Esophagus (tissue), 2 donors: Measurements from ENCODE around the gene C1orf35. TPM values are rescaled to one million over a fixed set of nuclear protein-coding genes. Genes with fewer than 3 reads are reported as not detected.

Experiments used
- H3K27ac ChIP-seq, 2 donors: one replicate each; pipeline ENCODE4 v1.5.1; 2013; ENCODE audit warnings: low read depth in 2 of 2, mild to moderate bottlenecking in 2 of 2, inconsistent platforms in 1 of 2, low read length in 1 of 2, moderate library complexity in 1 of 2
- H3K27me3 ChIP-seq, 2 donors: one replicate each; pipeline ENCODE4 v1.6.1; 2013; ENCODE audit warnings: low read length in 2 of 2, control low read depth in 1 of 2, mild to moderate bottlenecking in 1 of 2; ENCODE audit not compliant: insufficient read depth in 2 of 2, control insufficient read depth in 1 of 2
- H3K36me3 ChIP-seq, 2 donors: one replicate each; pipeline ENCODE4 v1.6.1; 2013; ENCODE audit warnings: low read length in 1 of 2; ENCODE audit not compliant: control insufficient read depth in 2 of 2, insufficient read depth in 2 of 2
- H3K4me1 ChIP-seq, 2 donors: one replicate each; pipeline ENCODE4 v1.6.1; 2013; ENCODE audit warnings: low read length in 1 of 2; ENCODE audit not compliant: control insufficient read depth in 2 of 2, insufficient read depth in 2 of 2
- H3K4me3 ChIP-seq, 2 donors: one replicate each; pipeline ENCODE4 v1.5.1; 2013; ENCODE audit warnings: low read length in 2 of 2, mild to moderate bottlenecking in 2 of 2, low read depth in 1 of 2, moderate library complexity in 1 of 2
- H3K9me3 ChIP-seq, 2 donors: one replicate each; pipeline ENCODE4 v1.6.1; 2013; ENCODE audit warnings: mild to moderate bottlenecking in 2 of 2, low read depth in 1 of 2, low read length in 1 of 2, moderate library complexity in 1 of 2; ENCODE audit not compliant: control insufficient read depth in 2 of 2, insufficient read depth in 1 of 2
- WGBS, 2 donors: extraction: QIAGEN DNeasy Blood & Tissue Kit; methylation state at CpG; one replicate each; pipeline ENCODE4 v1.1.7; 2013; 5-methylcytosine and 5-hydroxymethylcytosine counted together
- polyA plus RNA-seq, 2 donors: library from polyadenylated mRNA; stranded (reverse); fragments of 200-250 nt; gene quantifications; one replicate each; pipeline ENCODE4 v1.2.3, GENCODE V29; 2013
- donor health status: healthy with polysubstance abuse.
- donor health status: Bipolar disorder and iron deficiency.

Gene C1orf35
- polyA plus RNA-seq, 2 donors, result 18.4 to 26.0 TPM

DNA sequence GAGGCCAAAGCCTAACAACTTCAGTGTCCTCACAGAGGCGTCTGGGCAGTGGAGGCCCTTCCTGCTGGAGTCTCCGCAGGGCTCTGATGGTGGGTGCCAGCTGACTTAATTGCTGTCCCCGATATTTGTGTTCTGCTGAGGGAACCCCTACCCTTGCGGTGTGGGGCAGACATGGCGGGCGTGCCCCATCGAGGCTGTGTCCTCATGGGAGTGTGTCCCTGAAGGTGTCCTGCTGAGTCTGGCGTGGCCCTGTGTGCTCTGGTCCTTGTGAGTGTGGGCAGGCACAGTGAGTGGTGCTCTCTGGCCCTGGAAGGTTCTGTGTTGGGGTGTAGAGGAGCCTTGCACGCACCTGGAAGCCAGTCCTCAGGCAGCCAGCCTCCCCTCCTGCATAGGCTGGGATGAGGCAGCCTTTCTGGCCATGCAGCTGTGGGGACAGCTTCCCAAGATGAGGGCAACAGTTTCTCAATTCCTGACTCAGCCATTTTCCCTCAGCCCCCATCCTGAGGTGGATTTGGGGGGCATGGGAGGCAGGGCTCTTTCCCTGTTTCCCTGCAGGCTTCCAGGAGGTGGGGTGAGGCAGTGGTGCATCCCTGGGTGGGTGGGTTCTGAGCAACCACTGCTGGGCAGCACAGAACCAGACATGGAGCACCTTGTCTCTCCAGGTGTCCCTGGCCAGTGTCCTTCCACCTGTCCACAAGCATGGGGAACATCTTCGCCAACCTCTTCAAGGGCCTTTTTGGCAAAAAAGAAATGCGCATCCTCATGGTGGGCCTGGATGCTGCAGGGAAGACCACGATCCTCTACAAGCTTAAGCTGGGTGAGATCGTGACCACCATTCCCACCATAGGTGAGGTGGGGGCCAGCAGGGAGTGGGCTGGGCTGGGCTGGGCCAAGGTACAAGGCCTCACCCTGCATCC, 6.5 kb downstream of the C1orf35 start:
- Histone ChIP-seq H3K27me3 (no peaks in the 10 kb centered on the region), H3K4me1 (peaks cover 8 to 23% of the 10 kb centered on the region in 2 donors), H3K9me3 (peaks cover 3 to 4% of the 10 kb centered on the region in 2 donors), H3K27ac (no peak overlapping the region), H3K36me3 (peaks cover 4 to 40% of the 10 kb centered on the region in 2 donors), H3K4me3 (no peak overlapping the region)
- 93 to 94% methylated on average over 13 of the region's 13 CpGs for WGBS, 2 donors

DNA sequence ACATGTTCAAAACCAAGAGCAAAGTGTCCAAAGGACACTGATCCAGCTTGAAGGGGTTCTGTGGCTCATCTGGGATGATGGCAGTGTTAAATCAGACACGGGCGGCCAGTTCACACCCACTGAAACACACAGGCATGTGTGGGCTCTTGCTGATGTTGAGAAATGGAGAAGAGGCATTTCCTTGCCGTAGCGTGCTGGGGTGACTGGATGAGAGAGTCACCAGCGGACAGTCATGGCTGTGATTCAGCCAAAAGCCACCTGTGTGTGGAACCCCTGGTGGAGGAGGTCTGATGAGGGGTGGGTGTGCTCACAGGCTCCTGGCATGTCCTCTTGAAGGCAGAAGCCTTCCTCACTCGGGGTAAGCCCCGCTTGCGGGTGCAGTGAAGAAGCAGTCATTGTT, 7.2 kb downstream of the C1orf35 start:
- Histone ChIP-seq H3K9me3 (peaks cover 3 to 4% of the 10 kb centered on the region in 2 donors), H3K27ac (no peak overlapping the region), H3K4me3 (no peak overlapping the region), H3K4me1 (peaks cover 6 to 26% of the 10 kb centered on the region in 2 donors), H3K36me3 (peaks cover 2 to 39% of the 10 kb centered on the region in 2 donors), H3K27me3 (no peaks in the 10 kb centered on the region)
- 91 to 96% methylated on average over 8 of the region's 8 CpGs for WGBS, 2 donors

DNA sequence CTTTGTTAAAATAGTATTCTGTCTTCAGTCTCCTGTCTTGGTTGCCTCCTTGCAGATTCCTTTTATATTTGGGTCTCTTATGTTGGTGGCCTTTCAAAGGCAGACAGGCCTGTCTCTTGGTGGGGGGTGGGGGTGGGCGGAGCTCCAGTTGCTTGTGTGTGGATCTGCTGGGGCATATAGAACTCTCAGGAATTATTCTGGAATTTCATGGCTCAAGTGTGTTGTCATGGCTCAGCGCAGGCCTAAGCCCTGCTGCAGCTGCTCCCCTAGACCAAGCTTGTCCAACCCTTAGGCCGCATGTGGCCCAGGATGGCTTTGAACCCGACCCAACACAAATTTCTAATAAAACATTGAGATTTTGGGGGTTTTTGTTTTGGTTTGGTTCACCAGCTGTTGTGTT, 8.0 kb downstream of the C1orf35 start:
- Histone ChIP-seq H3K27me3 (no peaks in the 10 kb centered on the region), H3K27ac (no peak overlapping the region), H3K4me3 (no peak overlapping the region), H3K9me3 (peaks cover 3 to 4% of the 10 kb centered on the region in 2 donors), H3K4me1 (peaks cover 13 to 32% of the 10 kb centered on the region in 2 donors), H3K36me3 (peaks cover 0 to 38% of the 10 kb centered on the region in 2 donors)
- 97 to 98% methylated on average over 4 of the region's 4 CpGs for WGBS, 2 donors

GRCh38 chr1:228094432-228095016, 8.6 kb downstream of the C1orf35 start:
- peaks cover 19 to 38% of the 10 kb centered on the region in 2 donors for H3K4me1 ChIP-seq
- H3K9me3 ChIP-seq, result peaks cover 3 to 4% of the 10 kb centered on the region in 2 donors
- peaks cover 0 to 32% of the 10 kb centered on the region in 2 donors for H3K36me3 ChIP-seq
- WGBS, 2 donors, result 89 to 93% methylated on average over 13 of the region's 13 CpGs
- H3K27ac ChIP-seq, result no peak overlapping the region
- no peak overlapping the region for H3K4me3 ChIP-seq
- H3K27me3 ChIP-seq, result no peaks in the 10 kb centered on the region

GRCh38 chr1:228093050-228093906, 9.8 kb downstream of the C1orf35 start:
- peak overlapping the region in 1 of 2 donors; percentile 2 for H3K4me3 ChIP-seq
- H3K4me1 ChIP-seq, result peaks cover 26 to 46% of the 10 kb centered on the region in 2 donors
- peak overlapping the region; percentile 36 to 80 for H3K27ac ChIP-seq
- H3K27me3 ChIP-seq, result no peaks in the 10 kb centered on the region
- WGBS, 2 donors, result 81 to 82% methylated on average over 20 of the region's 20 CpGs
- peaks cover 0 to 27% of the 10 kb centered on the region in 2 donors for H3K36me3 ChIP-seq
- H3K9me3 ChIP-seq, result peaks cover 3 to 4% of the 10 kb centered on the region in 2 donors

- peak overlapping the region; percentile 36 to 80 for H3K27ac ChIP-seq
- peaks cover 3 to 4% of the 10 kb centered on the region in 2 donors for H3K9me3 ChIP-seq
- H3K4me3 ChIP-seq, result no peak overlapping the region
- peaks cover 0 to 20% of the 10 kb centered on the region in 2 donors for H3K36me3 ChIP-seq
- H3K27me3 ChIP-seq, result no peaks in the 10 kb centered on the region
- H3K4me1 ChIP-seq, result peaks cover 31 to 52% of the 10 kb centered on the region in 2 donors
- WGBS, 2 donors, result 72 to 73% methylated on average over 11 of the region's 11 CpGs
Measured at GRCh38 chr1:228092342-228093049, 10.6 kb downstream of the C1orf35 start.

GRCh38 chr1:228091084-228091483, 12.0 kb downstream of the C1orf35 start:
- H3K27me3 ChIP-seq, result no peaks in the 10 kb centered on the region
- H3K4me1 ChIP-seq, result peaks cover 31 to 48% of the 10 kb centered on the region in 2 donors
- 47 to 58% methylated on average over 4 of the region's 4 CpGs for WGBS, 2 donors
- H3K27ac ChIP-seq, result no peak overlapping the region
- H3K9me3 ChIP-seq, result peaks cover 3 to 4% of the 10 kb centered on the region in 2 donors
- H3K36me3 ChIP-seq, result peaks cover 0 to 8% of the 10 kb centered on the region in 2 donors
- H3K4me3 ChIP-seq, result no peak overlapping the region

- 20 to 23% methylated on average over 2 of the region's 2 CpGs for WGBS, 2 donors
- H3K4me3 ChIP-seq, result no peak overlapping the region
- peak overlapping the region in 1 of 2 donors; percentile 83 for H3K27ac ChIP-seq
- peaks cover 3 to 4% of the 10 kb centered on the region in 2 donors for H3K9me3 ChIP-seq
- no peaks in the 10 kb centered on the region for H3K27me3 ChIP-seq
- peaks cover 0 to 8% of the 10 kb centered on the region in 2 donors for H3K36me3 ChIP-seq
- peaks cover 29 to 50% of the 10 kb centered on the region in 2 donors for H3K4me1 ChIP-seq
Measured at GRCh38 chr1:228090613-228091081, 12.5 kb downstream of the C1orf35 start.
